HUES64 (cell line): ENCODE data around the gene GMDS.

ENCODE experiments used
- H3K27ac ChIP-seq: 2 replicates; pipeline ENCODE4 v1.7.0; 2013; ENCODE audit warnings: low read depth, low read length, inconsistent platforms
- H3K27me3 ChIP-seq: 2 replicates; pipeline ENCODE4 v1.6.1; 2013; ENCODE audit warnings: mild to moderate bottlenecking, low read length; ENCODE audit not compliant: insufficient read depth
- H3K36me3 ChIP-seq: 2 replicates; pipeline ENCODE4 v1.6.1; 2013; ENCODE audit warnings: mild to moderate bottlenecking, low read length; ENCODE audit not compliant: insufficient read depth
- H3K4me1 ChIP-seq: 2 replicates; pipeline ENCODE4 v1.6.1; 2013; ENCODE audit warnings: mild to moderate bottlenecking, low read length, moderate library complexity; ENCODE audit not compliant: insufficient read depth
- H3K4me3 ChIP-seq: 2 replicates; pipeline ENCODE4 v1.5.1; 2013; ENCODE audit warnings: mild to moderate bottlenecking, low read length, moderate library complexity
- H3K9ac ChIP-seq: 2 replicates; pipeline ENCODE4 v1.6.1; 2013; ENCODE audit warnings: mild to moderate bottlenecking, low read depth, low read length
- H3K9me3 ChIP-seq: 2 replicates; pipeline ENCODE4 v1.6.1; 2013; ENCODE audit warnings: low read depth, low read length; ENCODE audit not compliant: insufficient read depth
- WGBS: fragments of 150-250, 120-280 bp; methylation state at CpG from one replicate; pipeline ENCODE4 v1.1.7; 2013; ENCODE audit warnings: missing lambda C conversion rate; 5-methylcytosine and 5-hydroxymethylcytosine counted together

Gene GMDS

GRCh38 chr6:1662534-1662933 lies 582.9 kb downstream of the GMDS start:
- Histone ChIP-seq H3K27ac (no peak overlapping the region), H3K4me3 (no peak overlapping the region), H3K9me3 (no peaks in the 10 kb centered on the region), H3K9ac (no peak overlapping the region), H3K27me3 (no peaks in the 10 kb centered on the region), H3K36me3 (no peaks in the 10 kb centered on the region), H3K4me1 (no peaks in the 10 kb centered on the region)

- H3K27ac ChIP-seq = no peak overlapping the region
- H3K9ac ChIP-seq = no peak overlapping the region
- no peaks in the 10 kb centered on the region for H3K27me3 ChIP-seq
- H3K36me3 ChIP-seq = no peaks in the 10 kb centered on the region
- H3K9me3 ChIP-seq = no peaks in the 10 kb centered on the region
- no peak overlapping the region for H3K4me3 ChIP-seq
- H3K4me1 ChIP-seq = no peaks in the 10 kb centered on the region
- 86% methylated on average over 7 of the region's 7 CpGs for WGBS
Measured at GRCh38 chr6:1659816-1660215, 585.6 kb downstream of the GMDS start.

GRCh38 chr6:1658212-1659005 lies 587.0 kb downstream of the GMDS start:
- WGBS = 94% methylated on average over 15 of the region's 15 CpGs
- H3K4me1 ChIP-seq = no peaks in the 10 kb centered on the region
- H3K27ac ChIP-seq = no peak overlapping the region
- no peaks in the 10 kb centered on the region for H3K27me3 ChIP-seq
- H3K9me3 ChIP-seq = no peaks in the 10 kb centered on the region
- no peak overlapping the region for H3K9ac ChIP-seq
- no peak overlapping the region for H3K4me3 ChIP-seq
- H3K36me3 ChIP-seq = no peaks in the 10 kb centered on the region

- H3K9me3 ChIP-seq = no peaks in the 10 kb centered on the region
- 80% methylated on average over 7 of the region's 7 CpGs for WGBS
- H3K27ac ChIP-seq = no peak overlapping the region
- no peak overlapping the region for H3K4me3 ChIP-seq
- H3K4me1 ChIP-seq = no peaks in the 10 kb centered on the region
- no peaks in the 10 kb centered on the region for H3K27me3 ChIP-seq
- no peaks in the 10 kb centered on the region for H3K36me3 ChIP-seq
- no peak overlapping the region for H3K9ac ChIP-seq
Measured at GRCh38 chr6:1657771-1658165, 587.6 kb downstream of the GMDS start.

GRCh38 chr6:1657116-1657770 lies 588.2 kb downstream of the GMDS start:
- Histone ChIP-seq H3K4me1 (no peaks in the 10 kb centered on the region), H3K9ac (no peak overlapping the region), H3K27ac (no peak overlapping the region), H3K27me3 (no peaks in the 10 kb centered on the region), H3K36me3 (no peaks in the 10 kb centered on the region), H3K9me3 (no peaks in the 10 kb centered on the region), H3K4me3 (no peak overlapping the region)
- WGBS = 93% methylated on average over 13 of the region's 13 CpGs

- no peak overlapping the region for H3K4me3 ChIP-seq
- 89% methylated on average over 4 of the region's 4 CpGs for WGBS
- H3K9ac ChIP-seq = no peak overlapping the region
- no peak overlapping the region for H3K27ac ChIP-seq
- no peaks in the 10 kb centered on the region for H3K4me1 ChIP-seq
- no peaks in the 10 kb centered on the region for H3K36me3 ChIP-seq
- no peaks in the 10 kb centered on the region for H3K9me3 ChIP-seq
- H3K27me3 ChIP-seq = no peaks in the 10 kb centered on the region
Measured at GRCh38 chr6:1654054-1654453, 591.4 kb downstream of the GMDS start.

GRCh38 chr6:1652842-1653241 lies 592.6 kb downstream of the GMDS start:
- 93% methylated on average over 10 of the region's 10 CpGs for WGBS
- Histone ChIP-seq H3K9ac (no peak overlapping the region), H3K4me1 (no peaks in the 10 kb centered on the region), H3K27ac (no peak overlapping the region), H3K36me3 (no peaks in the 10 kb centered on the region), H3K27me3 (no peaks in the 10 kb centered on the region), H3K4me3 (no peak overlapping the region), H3K9me3 (no peaks in the 10 kb centered on the region)

GRCh38 chr6:1651362-1651761 lies 594.0 kb downstream of the GMDS start:
- no peaks in the 10 kb centered on the region for H3K4me1 ChIP-seq
- no peaks in the 10 kb centered on the region for H3K36me3 ChIP-seq
- no peaks in the 10 kb centered on the region for H3K9me3 ChIP-seq
- 99% methylated on average over 2 of the region's 3 CpGs for WGBS
- no peak overlapping the region for H3K4me3 ChIP-seq
- no peak overlapping the region for H3K9ac ChIP-seq
- H3K27me3 ChIP-seq = no peaks in the 10 kb centered on the region
- no peak overlapping the region for H3K27ac ChIP-seq

- H3K9me3 ChIP-seq = no peaks in the 10 kb centered on the region
- H3K4me1 ChIP-seq = peaks cover 8% of the 10 kb centered on the region; the same call in 1 of the 2 replicates
- H3K9ac ChIP-seq = no peak overlapping the region
- H3K36me3 ChIP-seq = no peaks in the 10 kb centered on the region
- WGBS = 94% methylated on average over 14 of the region's 14 CpGs
- no peak overlapping the region for H3K27ac ChIP-seq
- H3K27me3 ChIP-seq = no peaks in the 10 kb centered on the region
- H3K4me3 ChIP-seq = no peak overlapping the region
Measured at GRCh38 chr6:1645466-1646185, 599.8 kb downstream of the GMDS start.

- Histone ChIP-seq H3K27ac (no peak overlapping the region), H3K27me3 (no peaks in the 10 kb centered on the region), H3K4me1 (peaks cover 8% of the 10 kb centered on the region; the same call in 1 of the 2 replicates), H3K4me3 (no peak overlapping the region), H3K36me3 (no peaks in the 10 kb centered on the region), H3K9ac (no peak overlapping the region), H3K9me3 (no peaks in the 10 kb centered on the region)
- 89% methylated on average over 12 of the region's 12 CpGs for WGBS
Measured at GRCh38 chr6:1644516-1645060, 600.8 kb downstream of the GMDS start.

- 81% methylated on average over 18 of the region's 18 CpGs for WGBS
- no peaks in the 10 kb centered on the region for H3K27me3 ChIP-seq
- no peak overlapping the region for H3K9ac ChIP-seq
- H3K4me1 ChIP-seq = peaks cover 8% of the 10 kb centered on the region; the same call in 1 of the 2 replicates
- H3K4me3 ChIP-seq = no peak overlapping the region
- no peaks in the 10 kb centered on the region for H3K9me3 ChIP-seq
- no peak overlapping the region for H3K27ac ChIP-seq
- H3K36me3 ChIP-seq = no peaks in the 10 kb centered on the region
Measured at GRCh38 chr6:1643830-1644445, 601.5 kb downstream of the GMDS start.
